Naive thymus-derived CD4-positive, alpha-beta T cell (primary cell): ENCODE results near the gene SEL1L. TPM values are rescaled to one million over a fixed set of nuclear protein-coding genes. Genes with fewer than 3 reads are reported as not detected.

Experiments
- polyA plus RNA-seq, 2 donors: library from polyadenylated mRNA; unstranded; fragments of 300-500 nt; fragmentation: Illumina TruSeq; gene quantifications; one replicate each; pipeline ENCODE4 v1.2.3, GENCODE V29; 2021
- total RNA-seq, 6 experiments: library from RNA in 5 of 6; stranded (reverse) in 5 of 6; gene quantifications; 1 replicate in 5 of 6; 2 replicates in 1 of 6; pipeline ENCODE4 v1.2.3 and lab custom pipeline; 2021 to 2026

SEL1L gene
- total and polyA plus RNA-seq, 7 experiments from 2014 or later = 15.4 to 72.2 (median 47.3) TPM

Other genes starting within 250 kb of the SEL1L start
- 1 to 10 TPM in 1 of 5 experiments, under 1 TPM in 2, not detected in 2; 0.19 to 3.4 (median 0.65) TPM for gene STON2, start 133.5 kb downstream of the SEL1L start, total RNA-seq
- gene STON2, start 133.5 kb downstream of the SEL1L start, polyA plus RNA-seq = not detected